GM19193 (cell line): Measurements from ENCODE around the gene IFNLR1.

Experiments used
- POLR2A ChIP-seq: IDR thresholded peaks from 4 replicates; pipeline ENCODE4 v1.6.1; 2011; ENCODE audit not compliant: insufficient read depth, insufficient read length; ENCODE audit errors: extremely low read depth

IFNLR1 gene

GRCh38 chr1:24173638-24174575 lies 13.2 kb downstream of the IFNLR1 start:
- TF ChIP-seq POLR2A = no peak

- TF ChIP-seq POLR2A = no peak
Observed at GRCh38 chr1:24172598-24172997, 14.5 kb downstream of the IFNLR1 start.

DNA sequence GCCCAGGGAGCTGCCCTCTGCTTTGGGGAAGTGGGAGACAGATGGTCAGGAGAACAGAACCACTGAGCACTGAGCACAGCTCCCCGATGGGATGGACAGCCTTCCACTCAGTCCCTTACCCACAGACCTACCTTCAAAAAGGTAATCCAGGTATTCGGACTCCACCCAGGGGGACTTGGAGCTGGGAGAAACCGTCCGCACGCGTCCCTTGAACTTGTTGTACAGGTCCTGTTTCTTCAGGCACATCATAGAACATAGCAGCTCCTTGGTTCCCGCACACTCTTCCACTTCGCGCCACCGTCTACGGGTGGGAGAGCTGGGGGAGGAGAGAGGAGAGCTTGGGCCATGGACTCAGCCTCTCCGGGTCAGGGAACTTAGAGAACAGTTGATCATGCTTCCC lies 17.8 kb downstream of the IFNLR1 start:
- TF ChIP-seq POLR2A = no peak

DNA sequence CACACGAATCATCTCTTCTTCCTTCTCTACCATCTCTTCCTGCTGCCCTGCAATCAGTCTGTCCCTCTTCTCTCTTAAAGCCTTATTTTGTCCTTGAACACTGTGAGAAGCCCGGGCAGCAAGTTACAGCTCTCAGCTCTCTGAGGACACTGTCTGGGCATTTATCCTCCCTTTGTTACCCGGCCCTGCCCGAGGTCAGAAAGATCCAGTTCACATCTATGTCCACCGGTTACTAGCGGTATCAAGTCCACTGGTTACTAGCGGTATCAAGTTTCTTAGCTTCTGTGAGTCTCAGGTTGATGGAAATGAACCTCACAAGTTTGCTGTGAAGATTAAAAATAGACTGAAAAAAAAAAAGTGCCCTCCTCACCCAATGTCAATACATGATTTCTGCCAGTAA lies 18.8 kb downstream of the IFNLR1 start:
- no peak for TF ChIP-seq POLR2A

- no peak for TF ChIP-seq POLR2A
Observed at GRCh38 chr1:24167008-24167407, 20.1 kb downstream of the IFNLR1 start.

- TF ChIP-seq POLR2A = no peak
Observed at GRCh38 chr1:24165500-24165899, 21.6 kb downstream of the IFNLR1 start.

GRCh38 chr1:24164004-24164403 lies 23.1 kb downstream of the IFNLR1 start:
- no peak for TF ChIP-seq POLR2A

DNA sequence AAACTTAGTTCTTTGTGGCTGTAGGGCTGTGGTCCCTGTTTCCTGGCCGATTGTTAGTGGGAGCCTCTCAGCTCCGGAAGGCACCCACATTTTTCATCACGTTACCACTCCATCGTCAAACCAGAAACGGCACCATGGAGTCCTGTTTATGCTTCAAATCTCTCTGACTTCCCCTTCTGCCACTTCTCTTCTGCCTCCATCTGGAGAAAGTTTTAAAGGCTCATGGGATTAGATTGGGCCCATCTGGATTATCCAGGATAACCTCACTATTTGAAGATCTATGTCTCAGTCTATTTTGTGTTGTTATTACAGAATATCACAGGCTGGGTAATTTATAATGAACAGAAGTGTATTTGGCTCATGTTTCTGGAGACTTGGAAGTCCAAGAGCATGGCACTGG lies 24.9 kb downstream of the IFNLR1 start:
- TF ChIP-seq POLR2A = no peak

DNA sequence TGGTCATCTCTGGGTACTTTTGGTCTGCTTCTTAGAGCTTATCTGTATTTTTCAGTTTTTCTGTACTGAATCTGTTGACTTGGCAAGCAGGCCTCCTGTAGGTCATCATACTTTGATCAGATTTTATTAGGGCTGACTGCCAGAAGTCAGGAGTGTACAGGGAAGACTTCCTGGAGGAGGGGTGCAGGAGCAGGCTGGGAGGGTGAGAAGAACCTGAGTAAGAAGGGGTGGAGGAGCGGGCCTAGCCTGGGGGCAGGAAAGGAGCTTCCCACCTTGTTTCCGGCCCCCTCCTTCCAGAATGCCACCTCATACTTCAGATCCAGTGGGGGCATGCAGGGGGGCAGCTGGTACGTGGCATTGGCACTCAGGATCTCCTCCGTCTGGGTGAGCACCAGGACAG lies 25.8 kb downstream of the IFNLR1 start:
- no peak for TF ChIP-seq POLR2A

GRCh38 chr1:24159366-24159765 lies 27.7 kb downstream of the IFNLR1 start:
- no peak for TF ChIP-seq POLR2A

GRCh38 chr1:24157918-24158481 lies 29.1 kb downstream of the IFNLR1 start:
- no peak for TF ChIP-seq POLR2A

GRCh38 chr1:24156542-24157260 lies 30.4 kb downstream of the IFNLR1 start:
- no peak for TF ChIP-seq POLR2A

DNA sequence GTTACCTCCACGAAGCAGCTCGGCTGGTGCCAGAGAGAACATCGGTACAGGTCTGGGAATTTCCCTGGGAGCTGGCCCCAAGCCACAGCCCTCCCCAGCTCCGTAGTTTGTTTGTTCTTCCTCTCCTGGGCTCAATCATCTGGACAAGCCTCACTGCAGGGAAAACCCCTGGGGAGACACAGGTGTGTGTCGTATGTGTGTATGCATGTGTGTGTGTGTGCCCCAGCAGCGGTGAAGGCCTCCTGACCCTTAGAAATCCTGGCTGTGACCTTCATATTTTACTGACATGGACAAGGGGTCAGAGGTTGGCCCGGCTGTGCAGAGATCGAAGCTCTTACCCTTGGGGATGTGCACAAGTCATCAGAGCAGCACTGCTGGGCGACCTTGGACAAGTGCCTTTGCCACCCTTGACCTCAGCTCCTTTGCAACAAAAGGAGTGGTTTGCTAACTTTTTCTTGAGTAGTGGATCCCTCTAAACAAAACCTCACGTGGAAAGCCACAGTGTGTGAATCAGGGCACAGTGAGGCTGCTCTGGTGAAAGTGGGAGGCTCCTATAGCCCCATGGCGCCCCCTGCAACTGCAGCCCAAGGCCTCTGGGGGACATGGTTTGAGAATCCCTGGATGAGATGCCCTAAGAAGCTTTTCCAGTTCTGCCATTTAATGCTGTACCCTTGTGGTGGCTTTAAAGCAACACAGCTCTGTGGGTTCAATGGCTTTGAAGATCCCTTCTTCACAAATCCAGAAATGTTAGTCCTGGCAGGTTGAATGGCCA lies 31.9 kb downstream of the IFNLR1 start:
- no peak for TF ChIP-seq POLR2A

- no peak for TF ChIP-seq POLR2A
Observed at GRCh38 chr1:24154215-24154614, 32.9 kb downstream of the IFNLR1 start.
